HG03139 (cell line): Measurements from ENCODE around the gene ELMO1.

Experiments used
- ATAC-seq: cut with Tn5 transposase; IDR thresholded peaks from one replicate; pipeline ENCODE4 v1.9.1; 2021; ENCODE audit not compliant: unreplicated experiment

ELMO1 gene

GRCh38 chr7:37320140-37320847, 128.4 kb downstream of the ELMO1 start:
- no peak for ATAC-seq

GRCh38 chr7:37318541-37318940, 130.1 kb downstream of the ELMO1 start:
- no peak for ATAC-seq

- ATAC-seq: no peak
Observed at GRCh38 chr7:37315772-37316715, 132.6 kb downstream of the ELMO1 start.

- no peak for ATAC-seq
Observed at GRCh38 chr7:37312608-37313007, 136.1 kb downstream of the ELMO1 start.

GRCh38 chr7:37311355-37311754, 137.3 kb downstream of the ELMO1 start:
- no peak for ATAC-seq

- no peak for ATAC-seq
Observed at GRCh38 chr7:37310327-37311080, 138.2 kb downstream of the ELMO1 start.

- no peak for ATAC-seq
Observed at GRCh38 chr7:37309493-37309892, 139.2 kb downstream of the ELMO1 start.

- no peak for ATAC-seq
Observed at GRCh38 chr7:37304921-37305320, 143.7 kb downstream of the ELMO1 start.

- ATAC-seq: no peak
Observed at GRCh38 chr7:37297546-37297945, 151.1 kb downstream of the ELMO1 start.

GRCh38 chr7:37295401-37295800, 153.3 kb downstream of the ELMO1 start:
- ATAC-seq: no peak

- no peak for ATAC-seq
Observed at GRCh38 chr7:37290731-37291130, 157.9 kb downstream of the ELMO1 start.

GRCh38 chr7:37289781-37290180, 158.9 kb downstream of the ELMO1 start:
- no peak for ATAC-seq

- no peak for ATAC-seq
Observed at GRCh38 chr7:37289367-37289766, 159.3 kb downstream of the ELMO1 start.

- no peak for ATAC-seq
Observed at GRCh38 chr7:37287131-37287855, 161.4 kb downstream of the ELMO1 start.

GRCh38 chr7:37286454-37286832, 162.2 kb downstream of the ELMO1 start:
- no peak for ATAC-seq

GRCh38 chr7:37285706-37286453, 162.8 kb downstream of the ELMO1 start:
- ATAC-seq: no peak

- no peak for ATAC-seq
Observed at GRCh38 chr7:37284805-37285231, 163.8 kb downstream of the ELMO1 start.

- no peak for ATAC-seq
Observed at GRCh38 chr7:37284285-37284684, 164.4 kb downstream of the ELMO1 start.

- no peak for ATAC-seq
Observed at GRCh38 chr7:37283716-37284115, 164.9 kb downstream of the ELMO1 start.

GRCh38 chr7:37282927-37283326, 165.7 kb downstream of the ELMO1 start:
- ATAC-seq: no peak
